Activated CD4-positive, alpha-beta T cell treated with anti-CD3 and anti-CD28 coated beads for 1 hour (primary cell): ENCODE measurements around the gene FAM20C.
"Not testable (repeated sequence)": the region's sequence is repeated elsewhere in the genome, so short reads cannot be mapped to it uniquely, and the experiment has no call there.

Experiments used
- DNase-seq: peaks from one replicate; pipeline ENCODE4 v3.0.0-alpha.2; 2020

The FAM20C gene

DNA sequence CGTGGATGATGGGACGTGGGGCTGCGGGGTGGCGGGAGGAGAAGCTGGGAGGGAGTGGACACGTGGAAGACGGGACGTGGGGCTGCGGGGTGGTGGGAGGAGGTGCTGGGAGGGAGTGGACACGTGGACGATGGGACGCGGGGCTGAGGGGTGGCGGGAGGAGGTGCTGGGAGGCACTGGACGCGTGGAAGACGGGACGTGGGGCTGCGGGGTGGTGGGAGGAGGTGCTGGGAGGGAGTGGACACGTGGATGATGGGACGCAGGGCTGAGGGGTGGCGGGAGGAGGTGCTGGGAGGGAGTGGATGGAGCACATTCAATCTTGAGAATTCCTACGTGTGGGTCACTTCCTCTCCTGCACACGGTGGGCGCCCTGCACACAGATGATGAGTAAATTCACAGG is 104.8 kb downstream of the FAM20C start:
- not testable (repeated sequence) for DNase-seq

DNA sequence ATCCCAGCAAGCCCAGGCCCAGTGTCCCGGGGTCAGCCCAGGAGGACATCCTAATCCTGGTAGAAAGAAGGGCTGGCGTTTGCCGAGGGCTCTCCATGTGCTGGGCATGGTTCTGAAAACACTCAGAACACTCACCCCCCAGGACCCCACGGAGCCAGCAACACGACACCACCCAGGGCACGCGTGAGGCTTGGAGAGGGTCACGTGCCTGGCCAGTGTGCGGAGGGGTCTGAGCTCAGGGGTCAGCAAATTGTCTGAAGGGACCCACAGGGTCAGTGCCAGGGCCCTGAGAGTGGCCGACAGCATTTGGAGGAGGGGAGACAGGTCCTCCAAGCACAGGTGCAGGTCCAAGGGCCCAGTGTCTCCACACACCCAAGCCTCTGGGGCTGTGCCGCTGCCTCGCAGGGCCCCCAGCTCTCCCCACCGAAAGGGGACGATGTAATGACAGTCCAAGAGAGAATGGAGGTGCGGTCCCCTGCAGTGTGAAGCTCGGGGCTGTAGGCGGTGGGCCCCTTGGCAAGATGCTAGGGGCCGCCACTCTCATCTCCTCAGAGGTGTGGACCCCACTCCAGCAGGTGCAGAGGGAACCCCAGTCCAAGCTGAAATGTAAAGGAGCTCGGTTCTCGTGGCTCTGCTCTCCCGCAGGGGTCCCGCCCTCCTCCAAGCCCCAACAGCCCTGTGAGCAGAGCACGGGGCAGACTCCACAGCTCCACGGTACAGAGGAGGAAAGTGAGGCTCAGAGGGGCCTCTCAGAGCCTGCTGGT is 105.4 kb downstream of the FAM20C start:
- DNase-seq: no peak

DNA sequence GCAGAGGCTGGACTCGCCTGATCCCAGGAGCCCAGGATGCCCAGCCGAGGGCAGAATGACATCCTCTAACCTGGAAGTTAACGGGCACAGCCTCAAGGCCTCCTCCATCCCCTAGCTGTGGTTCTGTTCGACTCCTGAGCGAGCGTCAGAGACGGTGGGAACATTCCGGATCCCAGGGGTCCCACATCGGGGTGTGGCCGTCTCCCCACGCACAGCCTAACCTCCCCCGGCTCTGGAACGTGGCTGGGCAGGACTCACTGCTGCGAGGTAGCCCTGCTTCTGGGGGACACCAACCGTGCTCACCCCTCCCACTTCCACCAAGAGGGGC is 106.0 kb downstream of the FAM20C start:
- DNase-seq: no peak

DNA sequence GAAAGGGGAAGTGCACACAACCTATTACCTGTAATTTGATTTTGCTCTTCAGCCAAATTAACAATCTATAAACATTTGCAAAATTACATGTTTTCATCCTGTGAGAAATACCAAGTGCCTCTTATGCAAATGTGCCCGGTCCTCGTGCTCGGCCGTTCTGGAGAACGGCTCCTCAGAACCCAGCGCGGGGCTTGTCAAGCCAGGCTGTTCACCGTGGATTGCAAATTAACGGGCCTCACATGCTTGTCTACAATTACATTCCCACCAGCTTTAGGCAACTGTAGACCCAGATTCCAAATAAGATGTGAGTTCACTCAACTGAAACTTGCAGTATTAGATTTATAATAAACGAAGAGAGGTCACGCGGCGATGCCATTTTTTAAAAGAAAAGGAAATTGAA is 106.4 kb downstream of the FAM20C start:
- no peak for DNase-seq

DNA sequence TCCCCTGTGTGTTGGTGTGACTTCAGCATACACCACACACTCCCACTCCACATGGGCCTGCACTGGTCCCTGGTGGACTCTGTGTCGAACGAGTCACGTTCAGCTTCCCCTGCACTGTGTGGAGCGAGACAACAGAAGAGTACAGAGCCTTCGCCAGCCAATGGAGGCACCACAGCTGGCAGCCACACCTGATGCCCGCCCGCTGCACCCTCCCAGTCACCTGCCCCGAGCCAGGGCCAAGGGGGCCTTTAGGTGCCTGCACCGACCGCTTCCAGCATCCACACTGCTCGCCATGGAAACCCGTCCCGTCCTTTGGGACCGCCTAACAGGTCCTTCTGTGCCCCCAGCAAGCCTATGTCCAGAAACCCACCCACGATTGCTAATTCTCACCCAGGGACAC is 106.8 kb downstream of the FAM20C start:
- DNase-seq: no peak

DNA sequence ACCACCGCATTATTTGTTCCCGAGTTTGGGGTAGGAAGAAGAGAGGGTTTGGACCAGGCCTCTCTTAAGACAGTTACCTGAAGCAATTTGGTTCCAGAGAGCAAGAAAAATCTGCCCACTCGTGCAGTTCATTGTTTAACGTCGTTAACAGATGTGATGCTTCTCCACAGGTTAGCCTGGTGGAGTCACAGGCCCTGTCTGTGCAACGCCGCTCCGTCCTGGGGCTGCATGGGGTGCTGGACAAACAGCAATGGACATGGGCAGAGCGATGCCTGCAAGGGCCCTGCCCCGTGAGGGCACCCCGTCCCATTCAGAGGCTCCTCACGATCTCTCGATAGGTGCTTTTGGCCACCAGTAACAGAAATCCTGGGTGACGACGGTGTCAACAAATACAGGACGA is 107.3 kb downstream of the FAM20C start:
- no peak for DNase-seq

DNA sequence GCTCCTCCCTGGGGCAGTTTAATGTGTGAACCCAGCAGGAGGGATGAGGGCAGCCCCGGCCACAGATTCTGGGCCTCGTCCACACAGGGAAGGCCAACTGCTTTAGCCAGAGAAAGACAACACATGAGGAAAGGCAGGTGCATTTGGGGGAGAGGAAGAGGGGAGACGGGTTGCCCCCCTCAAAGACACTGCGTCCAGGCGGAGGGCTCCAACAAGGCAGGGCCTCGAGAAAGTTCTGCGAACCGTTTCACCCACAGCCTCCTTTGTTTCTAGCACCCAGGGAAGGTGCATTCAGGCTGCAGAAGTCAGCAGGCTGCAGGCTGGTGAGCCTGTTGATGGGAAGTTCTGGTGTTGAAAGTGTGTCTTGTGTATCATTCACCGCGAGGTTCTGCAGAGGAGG is 107.7 kb downstream of the FAM20C start:
- DNase-seq: no peak

DNA sequence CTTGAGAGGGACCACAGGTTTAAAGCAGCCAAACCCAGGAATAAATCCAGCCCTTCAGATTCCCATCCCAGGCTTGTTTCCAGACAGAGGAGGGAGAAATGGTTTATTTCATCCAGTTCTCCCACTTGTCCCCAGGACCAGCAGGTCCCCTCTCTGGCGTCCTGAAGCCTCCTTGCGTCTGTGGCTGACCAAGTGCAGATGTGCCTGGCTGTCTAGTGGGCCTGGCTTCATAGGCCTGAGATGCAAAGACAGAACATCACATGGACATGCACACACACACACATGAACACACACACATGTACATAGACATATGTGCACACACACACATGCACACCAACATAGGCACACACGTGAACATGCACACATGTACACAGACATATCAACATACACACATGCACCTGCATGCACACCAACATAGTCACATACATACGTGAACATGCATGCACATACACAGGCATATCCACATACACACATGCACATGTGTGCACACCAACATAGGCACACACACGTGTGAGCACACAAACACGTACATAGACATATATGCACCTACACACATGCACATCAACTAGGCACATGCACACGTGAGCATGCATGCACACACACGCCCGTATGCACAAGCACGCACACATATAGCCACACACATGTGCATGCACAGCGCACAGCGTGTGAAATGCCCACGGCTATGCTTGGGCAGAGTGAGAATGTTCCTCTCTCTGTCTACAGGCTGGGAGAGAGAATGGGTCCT is 108.3 kb downstream of the FAM20C start:
- no peak for DNase-seq

DNA sequence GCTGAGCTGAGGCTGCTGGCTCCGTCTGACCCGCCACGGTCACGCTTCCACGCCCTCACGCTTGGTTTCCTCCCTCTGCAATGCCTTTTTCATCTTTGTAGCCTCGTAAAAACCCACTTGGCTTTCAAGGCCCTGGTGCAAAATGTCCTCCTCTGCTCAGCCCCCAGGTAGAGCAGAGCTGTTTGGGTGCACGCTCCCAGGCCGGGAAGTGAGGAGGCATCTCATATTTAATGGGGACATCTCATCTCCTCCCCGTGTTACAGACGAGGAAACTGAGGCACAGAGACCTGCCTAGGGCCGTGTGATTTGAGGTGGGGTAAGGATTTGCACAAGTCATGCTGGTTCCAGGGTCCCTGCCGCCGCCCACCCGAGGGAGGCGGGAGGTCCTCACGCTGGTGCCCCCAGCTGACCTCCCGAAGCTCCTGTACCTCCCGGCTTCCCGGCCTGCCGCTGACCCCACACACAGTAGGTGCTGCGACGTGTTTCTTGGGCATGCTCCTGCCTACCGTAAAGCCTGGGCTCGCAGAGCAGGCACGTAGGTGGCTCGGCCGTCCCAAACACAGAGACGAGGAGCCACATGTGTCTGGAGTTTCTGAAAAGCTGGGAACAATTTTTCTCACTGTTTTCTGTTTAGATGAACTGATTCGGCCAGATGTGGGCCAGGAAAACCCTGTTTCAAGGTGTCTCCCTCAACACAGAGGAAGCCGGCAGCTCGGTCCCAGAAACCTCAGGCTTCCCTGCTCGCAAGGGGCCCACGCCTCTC is 109.1 kb downstream of the FAM20C start:
- DNase-seq: no peak

DNA sequence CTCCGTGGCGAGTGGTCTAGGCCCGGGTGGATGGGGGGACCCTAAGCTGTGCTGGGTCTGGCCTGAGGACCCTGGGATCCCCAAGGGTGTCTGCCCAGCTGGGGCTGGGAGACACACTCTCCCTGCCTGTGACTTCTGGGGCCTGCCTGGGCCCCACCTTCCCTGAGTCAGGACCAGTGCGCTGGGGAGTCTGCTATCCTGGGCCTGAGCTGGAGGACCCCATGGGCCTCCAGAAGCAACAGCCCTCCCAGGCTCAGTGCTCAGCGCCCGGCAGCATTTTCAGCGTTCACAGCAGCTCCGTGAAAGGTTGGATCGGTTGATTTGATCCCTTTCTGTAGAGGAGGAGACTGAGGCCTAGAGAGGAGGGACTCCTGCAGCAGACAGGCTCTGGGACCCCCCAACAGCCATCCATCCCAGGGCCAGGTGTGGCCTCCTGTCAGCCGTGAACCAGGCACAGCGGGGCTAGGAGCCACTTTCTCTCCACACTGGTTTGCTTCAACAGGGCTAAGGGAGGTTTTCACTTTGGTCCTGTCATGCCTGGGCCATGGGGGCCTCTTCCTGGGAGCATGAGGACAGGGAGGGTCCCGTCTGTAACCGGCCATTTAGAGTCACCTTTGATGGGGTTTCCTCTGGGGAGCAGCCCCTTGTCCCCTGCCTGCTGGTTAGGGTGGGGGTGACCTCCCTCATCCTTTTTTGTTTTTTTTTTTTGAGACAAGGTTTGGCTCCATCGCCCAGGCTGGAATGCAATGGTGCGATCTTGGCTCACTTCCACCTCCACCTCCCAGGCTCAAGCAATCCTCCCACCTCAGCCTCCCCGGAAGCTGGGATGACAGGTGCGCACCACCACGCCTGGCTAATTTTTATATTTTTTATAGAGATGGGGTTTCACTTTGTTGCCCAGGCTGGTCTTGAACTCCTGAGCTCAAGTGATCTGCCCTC is 110.0 kb downstream of the FAM20C start:
- no peak for DNase-seq

DNA sequence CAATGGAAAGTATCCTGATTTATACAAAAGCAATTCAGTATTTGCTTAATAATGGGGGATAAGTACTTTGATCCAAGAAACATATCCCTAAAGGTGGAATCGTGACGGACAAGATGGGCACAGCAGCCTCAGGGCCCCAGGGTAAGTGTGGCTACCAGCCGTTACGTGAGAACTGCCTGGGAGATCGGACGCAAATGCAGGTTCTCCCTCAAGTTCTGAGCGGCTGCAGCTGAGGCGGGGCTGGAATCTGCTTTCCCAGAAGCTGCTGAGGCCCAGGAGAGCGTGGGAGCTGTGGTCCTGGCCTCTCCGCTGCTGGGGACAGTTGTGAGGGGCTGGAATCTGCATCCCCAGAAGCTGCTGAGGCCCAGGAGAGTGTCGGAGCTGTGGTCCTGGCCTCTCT is 111.1 kb downstream of the FAM20C start:
- DNase-seq: no peak

DNA sequence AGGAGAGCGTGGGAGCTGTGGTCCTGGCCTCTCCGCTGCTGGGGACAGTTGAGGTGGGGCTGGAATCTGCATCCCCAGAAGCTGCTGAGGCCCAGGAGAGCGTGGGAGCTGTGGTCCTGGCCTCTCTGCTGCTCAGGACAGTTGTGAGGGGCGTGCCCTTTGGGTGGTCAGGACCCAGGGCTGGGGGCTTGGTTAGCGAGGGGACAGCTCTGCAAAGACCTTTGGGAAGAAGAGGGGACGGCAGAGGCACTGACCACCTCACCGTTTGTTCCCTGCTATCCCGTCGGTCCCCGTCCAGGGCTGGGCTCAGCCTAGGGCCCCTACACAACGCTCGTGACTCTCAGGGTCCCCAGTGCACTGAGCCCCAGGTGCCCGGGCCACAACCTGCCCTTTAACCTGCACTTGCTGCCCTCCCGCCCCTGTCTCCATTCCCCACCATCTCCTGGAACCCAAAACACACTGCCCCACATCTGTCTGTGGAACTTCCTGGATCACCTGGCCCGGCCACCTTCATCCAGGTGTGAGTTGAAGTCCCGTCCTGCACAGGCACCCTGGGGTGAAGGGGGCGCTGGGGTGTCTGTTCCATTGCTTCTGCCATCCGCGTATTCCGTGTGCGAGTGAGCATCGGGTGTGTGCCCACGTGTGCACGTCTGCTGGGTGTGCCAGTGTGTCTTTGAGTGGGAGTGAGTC is 111.7 kb downstream of the FAM20C start:
- DNase-seq: no peak

DNA sequence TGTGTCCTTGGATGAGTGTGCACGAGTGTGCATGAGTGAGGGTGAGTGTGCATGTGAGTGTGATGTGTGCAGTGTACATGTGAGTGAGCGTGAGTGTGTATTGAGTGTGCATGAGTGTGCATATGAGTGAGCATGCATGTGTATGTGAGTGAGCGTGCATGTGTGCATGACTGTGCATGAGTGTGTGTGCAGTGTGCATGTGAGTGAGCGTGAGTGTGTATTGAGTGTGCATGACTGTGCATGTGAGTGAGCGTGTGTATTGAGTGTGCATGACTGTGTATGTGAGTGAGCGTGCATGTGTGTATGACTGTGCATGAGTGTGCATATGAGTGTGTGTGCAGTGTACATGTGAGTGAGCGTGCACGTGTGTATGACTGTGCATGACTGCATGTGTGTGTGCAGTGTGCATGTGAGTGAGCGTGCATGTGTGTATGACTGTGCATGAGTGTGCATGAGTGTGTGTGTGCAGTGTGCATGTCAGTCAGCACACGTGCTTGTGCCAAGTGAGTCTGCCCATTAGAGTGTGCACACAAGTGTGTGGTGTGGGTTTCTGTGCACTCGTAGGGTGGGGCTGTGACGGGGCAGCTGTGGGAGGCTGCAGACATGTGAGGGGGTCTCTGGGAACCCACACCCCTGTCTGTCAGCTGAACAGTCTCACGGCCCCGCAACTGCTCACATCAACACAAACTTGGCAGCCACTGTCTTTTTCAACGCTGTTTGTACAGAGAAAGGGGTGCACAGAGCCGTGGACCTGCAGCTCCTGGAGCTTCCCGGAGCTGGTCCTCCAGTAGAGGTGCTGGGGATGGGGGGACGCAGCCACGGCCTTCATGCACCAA is 112.4 kb downstream of the FAM20C start:
- DNase-seq: no peak

DNA sequence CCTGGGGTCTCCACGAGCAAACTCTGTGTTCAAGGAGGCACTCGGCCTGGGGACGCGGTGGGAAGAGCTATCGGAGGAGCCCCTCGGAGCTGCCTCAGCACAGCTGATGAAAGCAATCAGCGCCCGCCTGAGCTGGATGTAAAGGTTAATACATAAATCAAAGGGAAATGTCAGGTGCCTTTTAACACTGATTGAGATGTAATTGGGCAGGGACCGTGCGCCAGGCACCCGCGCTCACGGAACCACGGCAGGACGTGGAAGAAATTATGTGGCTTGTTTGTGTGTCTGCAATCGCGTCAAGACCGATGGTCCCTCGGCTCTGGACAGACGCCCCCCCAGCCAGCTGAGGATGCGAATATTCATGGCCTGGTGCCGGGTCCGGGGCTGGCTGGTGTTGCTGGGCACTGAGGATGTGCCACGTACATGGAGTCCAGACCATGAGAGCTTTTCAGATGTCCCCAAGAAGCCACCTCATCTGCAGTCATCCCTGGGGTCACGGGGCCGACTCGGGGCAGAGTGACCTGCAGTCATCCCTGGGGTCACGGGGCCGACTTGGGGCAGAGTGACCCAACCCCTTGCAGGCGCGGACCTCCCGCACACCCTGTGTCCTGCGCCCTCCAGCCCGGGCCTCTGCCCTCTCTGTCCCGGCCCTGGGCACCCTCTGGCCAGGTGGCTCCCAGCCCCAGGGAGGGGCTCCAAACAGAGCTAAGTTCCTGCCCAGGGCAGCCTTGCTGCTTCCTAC is 113.2 kb downstream of the FAM20C start:
- no peak for DNase-seq

DNA sequence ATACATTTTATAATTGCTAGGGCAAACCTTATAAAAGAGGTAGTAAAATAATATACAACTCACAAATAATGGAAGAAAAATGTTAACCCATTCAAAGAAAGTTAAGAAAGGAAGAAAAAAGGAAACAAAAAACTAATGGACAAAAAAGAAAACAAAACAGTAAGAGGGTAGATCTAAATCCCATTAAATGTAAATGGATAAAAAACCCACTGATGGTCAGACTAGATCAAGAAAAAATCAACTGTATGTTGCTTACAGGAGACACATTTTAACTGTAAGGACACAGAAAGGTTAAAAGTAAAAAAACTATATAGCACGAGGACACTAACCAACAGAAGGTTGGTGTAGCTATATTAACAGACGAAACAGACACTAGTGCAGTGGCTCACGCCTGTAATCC is 115.6 kb downstream of the FAM20C start:
- no peak for DNase-seq

DNA sequence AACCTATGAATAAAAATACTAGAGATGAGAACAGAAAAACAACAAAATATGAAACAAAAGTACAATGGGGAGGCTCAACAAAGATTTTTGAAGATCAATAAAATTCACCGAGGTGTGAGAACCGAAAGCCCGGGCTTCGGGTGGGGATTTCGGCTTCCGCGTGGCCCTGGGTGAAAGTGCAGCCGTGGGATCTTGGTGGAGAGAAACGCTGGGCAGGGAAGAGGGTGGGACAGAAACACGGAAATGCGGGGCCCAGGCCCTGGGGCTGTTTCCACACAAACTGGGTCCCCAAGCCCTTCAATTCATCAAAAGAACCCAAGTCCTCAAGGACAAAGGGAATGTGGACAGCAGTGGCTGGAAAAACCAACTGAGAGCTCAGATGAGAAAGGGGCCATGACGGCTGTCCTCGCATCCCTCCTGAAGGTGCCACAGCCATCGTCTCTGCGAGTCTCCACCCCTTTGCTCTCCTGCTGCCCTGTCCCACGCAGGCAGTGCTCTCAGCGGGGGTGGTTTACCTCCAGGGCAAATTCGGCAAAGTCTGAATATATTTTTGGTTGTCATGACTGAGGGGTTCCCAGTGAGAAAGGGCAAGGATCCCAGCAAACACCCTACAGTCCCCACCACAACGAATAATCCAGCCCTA is 117.3 kb downstream of the FAM20C start:
- no peak for DNase-seq
